ENCODE data around the gene SMIM36.

Gene SMIM36

DNA sequence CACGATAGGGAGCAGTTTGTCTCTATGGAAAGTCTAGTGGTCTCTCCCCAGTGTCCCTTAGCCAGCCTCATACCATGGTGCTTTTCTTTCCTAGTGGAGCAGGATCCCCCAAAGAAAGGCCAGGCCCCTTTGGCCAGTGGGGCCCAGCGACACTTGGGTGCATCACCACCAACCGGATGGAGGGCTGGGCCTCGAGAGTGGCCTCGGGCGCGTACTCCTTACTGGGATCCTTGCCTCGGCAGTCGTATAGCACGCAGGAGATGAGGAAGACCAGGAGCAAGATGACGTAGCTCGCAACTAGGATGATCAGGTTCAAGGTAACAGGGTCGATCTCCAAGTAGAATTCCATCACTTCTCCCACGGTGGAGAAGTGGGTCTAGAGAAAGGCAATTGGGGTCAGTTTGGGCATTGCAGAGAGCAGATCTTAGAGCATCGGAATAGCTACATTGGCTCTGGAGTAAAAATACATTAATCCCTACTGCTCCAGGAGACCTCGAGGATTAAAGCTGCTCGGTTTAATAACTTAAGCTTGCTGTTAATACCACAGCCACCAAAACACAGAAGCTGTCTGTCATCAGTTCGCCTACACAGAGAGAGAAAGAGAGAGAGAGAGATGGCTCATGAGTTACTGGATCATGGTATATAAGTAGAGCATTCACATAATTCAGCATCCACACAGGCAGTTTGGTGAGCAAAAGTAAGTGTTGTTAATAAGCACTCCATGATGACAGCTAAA is at the start of gene SMIM36:
Gene SMIM36, minus strand, starts transcription at position 467 of the 736 bp plus-strand sequence.
- Histone ChIP-seq H3K27me3 (replicated peaks; ENCODE audit: control insufficient read depth, insufficient read depth, low read length) (no peaks in the 10 kb centered on the region), H3K4me3 (replicated peaks; ENCODE audit: low read depth, low read length) (no peak within 1 kb of the TSS), H3K36me3 (ENCODE audit: control insufficient read depth, insufficient read depth, low read length) (no peaks in the 10 kb centered on the region)
- DNase-seq (ENCODE audit: extremely low read depth, insufficient read length), result no peak
- TF ChIP-seq, protein P1, sequence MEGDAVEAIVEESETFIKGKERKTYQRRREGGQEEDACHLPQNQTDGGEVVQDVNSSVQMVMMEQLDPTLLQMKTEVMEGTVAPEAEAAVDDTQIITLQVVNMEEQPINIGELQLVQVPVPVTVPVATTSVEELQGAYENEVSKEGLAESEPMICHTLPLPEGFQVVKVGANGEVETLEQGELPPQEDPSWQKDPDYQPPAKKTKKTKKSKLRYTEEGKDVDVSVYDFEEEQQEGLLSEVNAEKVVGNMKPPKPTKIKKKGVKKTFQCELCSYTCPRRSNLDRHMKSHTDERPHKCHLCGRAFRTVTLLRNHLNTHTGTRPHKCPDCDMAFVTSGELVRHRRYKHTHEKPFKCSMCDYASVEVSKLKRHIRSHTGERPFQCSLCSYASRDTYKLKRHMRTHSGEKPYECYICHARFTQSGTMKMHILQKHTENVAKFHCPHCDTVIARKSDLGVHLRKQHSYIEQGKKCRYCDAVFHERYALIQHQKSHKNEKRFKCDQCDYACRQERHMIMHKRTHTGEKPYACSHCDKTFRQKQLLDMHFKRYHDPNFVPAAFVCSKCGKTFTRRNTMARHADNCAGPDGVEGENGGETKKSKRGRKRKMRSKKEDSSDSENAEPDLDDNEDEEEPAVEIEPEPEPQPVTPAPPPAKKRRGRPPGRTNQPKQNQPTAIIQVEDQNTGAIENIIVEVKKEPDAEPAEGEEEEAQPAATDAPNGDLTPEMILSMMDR (IDR thresholded peaks at IDR 0.05; ENCODE audit: insufficient read depth, low read length, poor library complexity, severe bottlenecking), result no peak

DNA sequence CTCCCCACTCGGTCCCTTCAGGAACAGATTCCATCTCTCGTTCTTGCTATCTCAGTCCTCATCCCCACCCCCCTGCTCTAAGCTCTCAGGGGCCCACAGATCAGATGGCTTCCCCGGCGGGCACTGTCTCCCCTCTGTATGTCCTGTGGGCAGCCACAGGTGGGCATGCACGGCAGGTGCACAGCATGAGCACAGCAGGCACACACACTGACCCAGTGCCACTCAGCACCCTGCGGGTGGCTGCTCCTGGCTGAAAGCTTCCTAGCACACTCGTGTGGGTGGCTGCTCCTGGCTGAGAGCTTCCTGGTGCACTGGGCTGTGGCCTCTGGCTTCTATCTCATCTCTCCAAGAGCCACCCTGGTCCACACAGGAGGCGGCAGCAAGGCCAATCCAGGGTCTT is 44.5 kb upstream of the SMIM36 start:
- Histone ChIP-seq H3K36me3 (ENCODE audit: control insufficient read depth, insufficient read depth, low read length) (no peaks in the 10 kb centered on the region), H3K27me3 (replicated peaks; ENCODE audit: control insufficient read depth, insufficient read depth, low read length) (no peaks in the 10 kb centered on the region; the same call in 1 of the 2 replicates), H3K4me3 (replicated peaks; ENCODE audit: low read depth, low read length) (no peak overlapping the region)
- TF ChIP-seq, protein P1 (IDR thresholded peaks at IDR 0.05; ENCODE audit: insufficient read depth, low read length, poor library complexity, severe bottlenecking), result no peak
- no peak for DNase-seq (ENCODE audit: extremely low read depth, insufficient read length)

DNA sequence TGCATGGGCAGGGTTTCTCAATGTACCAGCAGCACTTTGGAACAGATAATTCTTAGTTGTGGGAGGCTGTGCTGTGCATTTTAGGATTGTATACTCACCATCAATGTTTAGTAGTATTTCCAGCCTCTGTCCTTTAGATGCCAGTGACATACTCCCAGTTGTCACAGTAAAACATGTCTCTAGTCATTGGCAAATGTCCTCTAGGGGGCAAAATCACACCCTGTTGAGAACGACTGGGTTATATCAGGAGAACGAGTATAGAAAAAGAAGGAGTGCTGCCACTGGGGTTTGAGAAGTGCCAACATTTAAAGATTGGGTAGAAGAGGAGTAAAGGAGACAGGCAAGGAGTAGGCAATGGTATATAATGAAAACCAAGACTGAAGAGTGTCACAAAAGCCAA is 37.9 kb upstream of the SMIM36 start:
- DNase-seq (ENCODE audit: extremely low read depth, insufficient read length), result no peak
- H3K27me3 ChIP-seq (replicated peaks; ENCODE audit: control insufficient read depth, insufficient read depth, low read length), result no peaks in the 10 kb centered on the region; the same call in 1 of the 2 replicates
- no peaks in the 10 kb centered on the region for H3K36me3 ChIP-seq (ENCODE audit: control insufficient read depth, insufficient read depth, low read length)
- TF ChIP-seq, protein P1 (IDR thresholded peaks at IDR 0.05; ENCODE audit: insufficient read depth, low read length, poor library complexity, severe bottlenecking), result peak; percentile 58
- H3K4me3 ChIP-seq (replicated peaks; ENCODE audit: low read depth, low read length), result no peak overlapping the region

DNA sequence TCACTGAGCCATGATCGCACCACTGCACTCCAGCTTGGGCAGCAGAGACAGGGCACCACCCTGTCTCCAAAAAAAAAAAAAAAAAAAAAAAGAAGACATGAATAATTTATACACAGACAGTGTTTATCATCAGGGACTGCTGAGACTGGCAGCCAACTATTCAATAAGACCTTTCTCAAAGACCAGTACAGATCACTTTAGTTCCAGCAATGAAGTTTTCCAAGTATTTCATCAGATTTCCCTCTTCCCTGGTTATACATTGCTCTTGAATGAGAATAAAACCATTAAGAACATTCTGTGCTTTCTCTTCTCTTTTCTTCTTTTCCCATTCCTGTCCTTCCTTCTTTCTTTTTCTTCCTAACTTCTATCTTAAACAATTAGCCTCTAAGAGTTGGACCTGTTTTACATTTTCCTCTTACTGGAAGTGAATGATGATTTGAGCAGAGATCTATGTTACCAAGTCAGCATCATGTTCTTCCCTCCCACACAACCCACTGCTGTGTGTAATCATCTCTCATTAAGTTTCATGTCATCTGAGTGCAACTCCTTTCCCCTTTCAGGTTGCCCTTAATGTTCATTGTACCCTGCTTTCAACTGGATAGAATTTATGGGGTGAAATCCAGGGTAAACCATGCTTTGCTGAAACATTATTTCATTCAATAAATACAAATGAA is 35.9 kb upstream of the SMIM36 start:
- Histone ChIP-seq H3K27me3 (replicated peaks; ENCODE audit: control insufficient read depth, insufficient read depth, low read length) (no peaks in the 10 kb centered on the region; the same call in 1 of the 2 replicates), H3K36me3 (ENCODE audit: control insufficient read depth, insufficient read depth, low read length) (no peaks in the 10 kb centered on the region), H3K4me3 (replicated peaks; ENCODE audit: low read depth, low read length) (no peak overlapping the region)
- TF ChIP-seq, protein P1 (IDR thresholded peaks at IDR 0.05; ENCODE audit: insufficient read depth, low read length, poor library complexity, severe bottlenecking), result no peak
- no peak for DNase-seq (ENCODE audit: extremely low read depth, insufficient read length)

DNA sequence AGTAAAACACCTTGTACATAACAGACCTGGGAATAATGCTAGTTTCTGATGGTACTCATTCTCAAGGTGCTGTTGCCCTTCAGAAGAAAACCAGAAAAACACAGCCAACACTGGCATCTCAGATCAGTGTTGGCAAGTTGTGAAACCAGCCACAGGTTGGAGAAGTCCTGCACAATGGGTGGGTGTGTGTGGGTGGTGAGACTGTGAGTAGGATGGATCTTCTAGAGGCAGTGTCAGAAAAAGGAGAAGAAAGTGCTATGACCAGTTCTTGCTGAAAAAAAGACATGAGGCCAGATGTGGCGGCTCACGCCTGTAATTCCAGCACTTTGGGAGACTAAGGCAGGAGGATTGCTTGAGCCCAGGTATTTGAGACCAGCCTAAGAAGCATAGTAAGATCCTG is 35.2 kb upstream of the SMIM36 start:
- Histone ChIP-seq H3K36me3 (ENCODE audit: control insufficient read depth, insufficient read depth, low read length) (no peaks in the 10 kb centered on the region), H3K27me3 (replicated peaks; ENCODE audit: control insufficient read depth, insufficient read depth, low read length) (no peaks in the 10 kb centered on the region; the same call in 1 of the 2 replicates), H3K4me3 (replicated peaks; ENCODE audit: low read depth, low read length) (no peak overlapping the region)
- TF ChIP-seq, protein P1 (IDR thresholded peaks at IDR 0.05; ENCODE audit: insufficient read depth, low read length, poor library complexity, severe bottlenecking), result no peak
- no peak for DNase-seq (ENCODE audit: extremely low read depth, insufficient read length)
